ENCODE results near the gene GRIK5. TPM values are rescaled to one million over a fixed set of nuclear protein-coding genes. Genes with fewer than 3 reads are reported as not detected.

The GRIK5 gene
- total RNA-seq, 1 experiment from 2014 or later, result 43.1 TPM

DNA sequence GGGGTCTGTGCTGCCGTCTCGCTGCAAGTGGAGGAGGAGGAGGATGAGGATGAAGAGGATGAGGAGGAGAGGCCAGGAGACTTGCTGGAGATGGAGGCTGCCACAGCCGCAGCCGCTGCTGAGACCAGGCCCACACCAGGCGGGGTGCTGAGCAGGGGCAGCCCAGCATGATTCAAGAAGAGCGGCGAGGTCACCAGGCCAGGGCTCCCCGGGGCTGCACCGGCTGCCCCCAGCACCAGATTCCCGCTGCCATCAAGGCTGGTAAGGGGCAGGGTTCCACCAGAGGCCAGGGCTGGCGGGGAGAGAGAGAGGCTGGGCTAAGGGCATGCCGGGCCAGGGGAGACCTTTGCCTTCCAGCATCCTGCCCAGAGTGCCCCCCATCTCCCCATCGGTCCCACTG, 21.3 kb upstream of the GRIK5 start:
- DNase-seq, result no peak
- Mint-ChIP-seq H3K4me1 (peaks cover 16 to 50% of the 10 kb centered on the region in 2 experiments), H3K36me3 (ENCODE audit: insufficient read depth in 1 of 3, low read depth in 3 of 3) (no peaks in the 10 kb centered on the region; a peak in 1 of 7 replicates), H3K27me3 (ENCODE audit: low read depth) (peaks cover 19% of the 10 kb centered on the region), H3K9me3 (no peaks in the 10 kb centered on the region), H3K4me3 (no peak overlapping the region), H3K27ac (no peak overlapping the region)
- H4K5ac ChIP-seq (ENCODE audit: insufficient read length, low read depth, low read length), result no peak overlapping the region
- H2AK5ac ChIP-seq (ENCODE audit: insufficient read length, low read length), result no peak overlapping the region
- no CpG with 5 or more reads among the region's 13 CpGs for WGBS (ENCODE audit: extremely low coverage, insufficient read length, low lambda C conversion rate)
- H3K23ac ChIP-seq (ENCODE audit: insufficient read length, low read depth, low read length), result no peak overlapping the region
- H3K14ac ChIP-seq (ENCODE audit: insufficient read depth, low read length), result no peak overlapping the region
- H2BK120ac ChIP-seq (ENCODE audit: low read depth, low read length, poor library complexity, severe bottlenecking), result no peak overlapping the region
- no peaks in the 10 kb centered on the region for H3K79me1 ChIP-seq (ENCODE audit: insufficient read depth, low read depth, low read length, poor library complexity, severe bottlenecking)
- no peaks in the 10 kb centered on the region for H3K79me2 ChIP-seq (ENCODE audit: insufficient read depth, low read length)
- no peaks in the 10 kb centered on the region for H3K9me3 ChIP-seq (ENCODE audit: control insufficient read depth, low read depth, low read length)
- no peak overlapping the region for H2AFZ ChIP-seq (ENCODE audit: low read length)
- no peaks in the 10 kb centered on the region for H3K27me3 ChIP-seq (ENCODE audit: insufficient read depth, low read length)
- no peaks in the 10 kb centered on the region for H4K20me1 ChIP-seq (ENCODE audit: control insufficient read depth, insufficient read depth, insufficient read length)
- H3K18ac ChIP-seq (ENCODE audit: insufficient read length, low read depth, low read length), result no peak overlapping the region
- no peak overlapping the region for H2BK12ac ChIP-seq (ENCODE audit: insufficient read length, low read depth, low read length)
- H3T11ph ChIP-seq (ENCODE audit: low read length), result no peak overlapping the region
- H3K27ac ChIP-seq (ENCODE audit: insufficient read length, low read depth, low read length), result no peak overlapping the region
- H3K4me1 ChIP-seq (ENCODE audit: insufficient read depth, low read length), result no peaks in the 10 kb centered on the region
- H2BK15ac ChIP-seq (ENCODE audit: low read depth, low read length), result no peak overlapping the region
- no peak overlapping the region for H3K4ac ChIP-seq (ENCODE audit: low read depth, low read length)
- no peak overlapping the region for H4K8ac ChIP-seq (replicated peaks; ENCODE audit: insufficient read length, low read depth, low read length)
- H3K56ac ChIP-seq (ENCODE audit: insufficient read length, low read depth, low read length), result no peak overlapping the region
- H3K9ac ChIP-seq (ENCODE audit: extremely low read depth, insufficient read length, low read length), result no peak overlapping the region
- H3K23me2 ChIP-seq (ENCODE audit: insufficient read length, low read depth, low read length, poor library complexity, severe bottlenecking), result no peaks in the 10 kb centered on the region
- H2BK20ac ChIP-seq (ENCODE audit: low read depth, low read length, poor library complexity, severe bottlenecking), result no peak overlapping the region
- TF ChIP-seq, protein P1, sequence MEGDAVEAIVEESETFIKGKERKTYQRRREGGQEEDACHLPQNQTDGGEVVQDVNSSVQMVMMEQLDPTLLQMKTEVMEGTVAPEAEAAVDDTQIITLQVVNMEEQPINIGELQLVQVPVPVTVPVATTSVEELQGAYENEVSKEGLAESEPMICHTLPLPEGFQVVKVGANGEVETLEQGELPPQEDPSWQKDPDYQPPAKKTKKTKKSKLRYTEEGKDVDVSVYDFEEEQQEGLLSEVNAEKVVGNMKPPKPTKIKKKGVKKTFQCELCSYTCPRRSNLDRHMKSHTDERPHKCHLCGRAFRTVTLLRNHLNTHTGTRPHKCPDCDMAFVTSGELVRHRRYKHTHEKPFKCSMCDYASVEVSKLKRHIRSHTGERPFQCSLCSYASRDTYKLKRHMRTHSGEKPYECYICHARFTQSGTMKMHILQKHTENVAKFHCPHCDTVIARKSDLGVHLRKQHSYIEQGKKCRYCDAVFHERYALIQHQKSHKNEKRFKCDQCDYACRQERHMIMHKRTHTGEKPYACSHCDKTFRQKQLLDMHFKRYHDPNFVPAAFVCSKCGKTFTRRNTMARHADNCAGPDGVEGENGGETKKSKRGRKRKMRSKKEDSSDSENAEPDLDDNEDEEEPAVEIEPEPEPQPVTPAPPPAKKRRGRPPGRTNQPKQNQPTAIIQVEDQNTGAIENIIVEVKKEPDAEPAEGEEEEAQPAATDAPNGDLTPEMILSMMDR (conservative IDR thresholded peaks at IDR 0.05), result no peak
- H4K91ac ChIP-seq (ENCODE audit: insufficient read length, low read depth, low read length), result no peak overlapping the region
- no peak overlapping the region for H2BK5ac ChIP-seq (ENCODE audit: insufficient read length, low read length)
- H3K4me2 ChIP-seq (ENCODE audit: insufficient read depth, insufficient read length, low read length), result no peak overlapping the region

All from H9 (cell line).